Tibial nerve (tissue), 3 donors: Measurements from ENCODE around the gene ACAD10.

ENCODE experiments used
- CTCF ChIP-seq, 5 experiments: fragments of 200-600 bp in 3 of 5; fragments of 450-650 bp in 2 of 5; sonication (generic) in 3 of 5; IDR thresholded peaks; one replicate each; pipeline ENCODE4 v1.5.1; 2016 to 2019; ENCODE audit warnings: antibody characterized with exemption in 5 of 5, mild to moderate bottlenecking in 3 of 5, moderate library complexity in 2 of 5
- POLR2A ChIP-seq, 2 donors: fragments of 450-650 bp; IDR thresholded peaks; one replicate each; pipeline ENCODE4 v1.6.1; 2017; ENCODE audit warnings: antibody characterized with exemption in 2 of 2, mild to moderate bottlenecking in 2 of 2, moderate library complexity in 2 of 2

- TF ChIP-seq CTCF (IDR thresholded peaks at IDR 0.05) (no peak), POLR2A (IDR thresholded peaks at IDR 0.05) (no peak)
Observed at GRCh38 chr12:111784953-111785352, 99.1 kb downstream of the ACAD10 start.
